ENCODE data around the gene TAF11L10. TPM values are rescaled to one million over a fixed set of nuclear protein-coding genes. Genes with fewer than 3 reads are reported as not detected.
"Not testable (repeated sequence)": the region's sequence is repeated elsewhere in the genome, so short reads cannot be mapped to it uniquely, and the experiment has no call there.

The TAF11L10 gene
- not detected in 2 replicates for total RNA-seq (2014; rRNA removed; shearing (Covaris generic))

- not testable (repeated sequence) for H3K27me3 ChIP-seq (ENCODE audit: control insufficient read depth, insufficient read depth, low read length); H3K4me3 ChIP-seq (ENCODE audit: insufficient read depth, low read depth, low read length); DNase-seq; H3K36me3 ChIP-seq (replicated peaks; ENCODE audit: control insufficient read depth, insufficient read depth, low read length)
Observed at GRCh38 chr5:17597728-17598127, at the start of gene TAF11L10. TAF11L10 (minus strand) TSS chr5:17597828.

GRCh38 chr5:17634160-17634559 lies 36.5 kb upstream of the TAF11L10 start, which contains the start of gene TAF11L14:
TAF11L14 (plus strand) TSS chr5:17634460.
- no peak for DNase-seq
- H3K27me3 ChIP-seq (ENCODE audit: control insufficient read depth, insufficient read depth, low read length) = no peaks in the 10 kb centered on the region
- no peak within 1 kb of the TSS for H3K4me3 ChIP-seq (ENCODE audit: insufficient read depth, low read depth, low read length)
- no peaks in the 10 kb centered on the region for H3K36me3 ChIP-seq (replicated peaks; ENCODE audit: control insufficient read depth, insufficient read depth, low read length)

GRCh38 chr5:17631788-17632187 lies 34.2 kb upstream of the TAF11L10 start, which contains the start of gene TAF11L13:
TAF11L13 (plus strand) TSS chr5:17632088.
- not testable (repeated sequence) for H3K4me3 ChIP-seq (ENCODE audit: insufficient read depth, low read depth, low read length); H3K27me3 ChIP-seq (ENCODE audit: control insufficient read depth, insufficient read depth, low read length); H3K36me3 ChIP-seq (replicated peaks; ENCODE audit: control insufficient read depth, insufficient read depth, low read length); DNase-seq

GRCh38 chr5:17625686-17626085 lies 28.1 kb upstream of the TAF11L10 start:
- no peaks in the 10 kb centered on the region for H3K36me3 ChIP-seq (replicated peaks; ENCODE audit: control insufficient read depth, insufficient read depth, low read length)
- H3K27me3 ChIP-seq (ENCODE audit: control insufficient read depth, insufficient read depth, low read length) = no peaks in the 10 kb centered on the region
- H3K4me3 ChIP-seq (ENCODE audit: insufficient read depth, low read depth, low read length) = no peak overlapping the region
- no peak for DNase-seq

DNA sequence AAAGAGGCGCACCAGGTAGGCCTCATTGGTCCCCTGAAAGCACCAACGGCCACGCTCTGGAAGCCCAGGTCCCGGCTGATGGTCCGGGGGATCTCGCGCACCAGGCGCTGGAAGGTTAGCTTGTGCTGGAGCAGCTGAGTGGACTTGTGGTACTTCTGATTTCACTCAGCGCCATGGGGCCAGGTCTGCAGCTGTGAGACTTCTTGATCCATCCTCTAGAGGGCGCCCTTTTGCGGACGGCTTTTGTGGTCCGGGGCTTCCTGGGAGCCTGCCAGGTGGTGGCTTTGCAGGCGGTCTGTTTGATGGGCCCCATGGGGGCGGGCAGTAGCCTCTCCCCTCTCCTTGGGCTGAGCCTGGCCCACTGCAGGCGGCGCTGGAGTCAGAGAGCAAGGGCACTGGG lies 23.0 kb upstream of the TAF11L10 start:
- Histone ChIP-seq H3K4me3 (ENCODE audit: insufficient read depth, low read depth, low read length) (no peak overlapping the region), H3K36me3 (replicated peaks; ENCODE audit: control insufficient read depth, insufficient read depth, low read length) (no peaks in the 10 kb centered on the region), H3K27me3 (ENCODE audit: control insufficient read depth, insufficient read depth, low read length) (no peaks in the 10 kb centered on the region)
- DNase-seq = peak; percentile 75

- H3K36me3 ChIP-seq (replicated peaks; ENCODE audit: control insufficient read depth, insufficient read depth, low read length) = no peaks in the 10 kb centered on the region
- no peak overlapping the region for H3K4me3 ChIP-seq (ENCODE audit: insufficient read depth, low read depth, low read length)
- DNase-seq = no peak
- no peaks in the 10 kb centered on the region for H3K27me3 ChIP-seq (ENCODE audit: control insufficient read depth, insufficient read depth, low read length)
Observed at GRCh38 chr5:17619354-17619753, 21.7 kb upstream of the TAF11L10 start.

- no peak for DNase-seq
- Histone ChIP-seq H3K27me3 (ENCODE audit: control insufficient read depth, insufficient read depth, low read length) (no peaks in the 10 kb centered on the region), H3K4me3 (ENCODE audit: insufficient read depth, low read depth, low read length) (no peak overlapping the region)
Observed at GRCh38 chr5:17614872-17615605, 17.4 kb upstream of the TAF11L10 start.

DNA sequence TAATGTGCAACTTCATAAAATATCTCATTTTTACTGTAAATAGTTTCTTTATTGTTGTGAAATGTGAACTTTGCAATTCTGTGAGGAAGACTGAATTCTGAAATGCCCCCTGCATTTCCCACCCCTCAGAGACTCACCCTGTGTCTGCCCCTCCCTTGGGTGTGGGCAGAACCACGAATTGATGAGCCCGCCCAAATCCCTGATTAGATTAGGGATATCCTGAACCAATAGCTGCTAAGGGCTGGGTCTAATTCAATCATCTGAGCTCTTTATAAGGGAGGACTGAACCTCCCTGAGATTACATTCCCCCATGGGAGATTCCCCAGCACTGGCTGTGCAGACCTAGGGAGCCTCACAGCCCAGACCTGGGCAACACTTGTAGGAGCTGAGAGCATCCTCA lies 12.5 kb upstream of the TAF11L10 start, which contains the start of gene TAF11L12:
TAF11L12 (plus strand) TSS at position 301 of the 400 bp plus-strand sequence.
- H3K4me3 ChIP-seq (ENCODE audit: insufficient read depth, low read depth, low read length); H3K27me3 ChIP-seq (ENCODE audit: control insufficient read depth, insufficient read depth, low read length); DNase-seq: not testable (repeated sequence)

More at GRCh38 chr5:17614872-17615605, 17.4 kb upstream of the TAF11L10 start:
- no peaks in the 10 kb centered on the region for H3K36me3 ChIP-seq (replicated peaks; ENCODE audit: control insufficient read depth, insufficient read depth, low read length)

GRCh38 chr5:17607461-17607860 lies 9.8 kb upstream of the TAF11L10 start:
- not testable (repeated sequence) for H3K27me3 ChIP-seq (ENCODE audit: control insufficient read depth, insufficient read depth, low read length); H3K4me3 ChIP-seq (ENCODE audit: insufficient read depth, low read depth, low read length); H3K36me3 ChIP-seq (replicated peaks; ENCODE audit: control insufficient read depth, insufficient read depth, low read length); DNase-seq

More for the DNA sequence above, 12.5 kb upstream of the TAF11L10 start, which contains the start of gene TAF11L12:
- H3K36me3 ChIP-seq (replicated peaks; ENCODE audit: control insufficient read depth, insufficient read depth, low read length) = not testable (repeated sequence)

- DNase-seq = no peak
- Histone ChIP-seq H3K36me3 (replicated peaks; ENCODE audit: control insufficient read depth, insufficient read depth, low read length) (no peaks in the 10 kb centered on the region), H3K4me3 (ENCODE audit: insufficient read depth, low read depth, low read length) (no peak overlapping the region), H3K27me3 (ENCODE audit: control insufficient read depth, insufficient read depth, low read length) (no peaks in the 10 kb centered on the region)
Observed at GRCh38 chr5:17604951-17605350, 7.3 kb upstream of the TAF11L10 start.

DNA sequence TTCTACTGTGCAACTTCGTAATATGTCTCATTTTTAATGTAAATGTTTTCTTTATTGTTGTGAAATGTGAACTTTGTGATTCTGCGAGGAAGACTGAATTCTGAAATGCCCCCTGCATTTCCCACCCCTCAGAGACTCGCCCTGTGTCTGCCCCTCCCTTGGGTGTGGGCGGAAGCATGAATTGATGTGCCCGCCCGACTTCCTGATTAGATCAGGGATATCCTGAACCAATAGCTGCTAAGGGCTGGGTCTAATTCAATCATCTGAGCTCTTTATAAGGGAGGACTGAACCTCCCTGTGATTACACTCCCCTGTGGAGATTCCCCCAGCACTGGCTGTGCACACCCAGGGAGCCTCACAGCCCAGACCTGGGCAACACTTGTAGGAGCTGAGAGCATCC lies 6.3 kb upstream of the TAF11L10 start, which contains the start of gene TAF11L11:
TAF11L11 (plus strand) TSS at position 304 of the 400 bp plus-strand sequence.
- not testable (repeated sequence) for H3K27me3 ChIP-seq (ENCODE audit: control insufficient read depth, insufficient read depth, low read length); DNase-seq; H3K4me3 ChIP-seq (ENCODE audit: insufficient read depth, low read depth, low read length); H3K36me3 ChIP-seq (replicated peaks; ENCODE audit: control insufficient read depth, insufficient read depth, low read length)

- not testable (repeated sequence) for DNase-seq; H3K4me3 ChIP-seq (ENCODE audit: insufficient read depth, low read depth, low read length); H3K27me3 ChIP-seq (ENCODE audit: control insufficient read depth, insufficient read depth, low read length); H3K36me3 ChIP-seq (replicated peaks; ENCODE audit: control insufficient read depth, insufficient read depth, low read length)
Observed at GRCh38 chr5:17594255-17594654, 3.4 kb downstream of the TAF11L10 start, which contains the start of gene TAF11L9. TAF11L9 (minus strand) TSS chr5:17594394.

DNA sequence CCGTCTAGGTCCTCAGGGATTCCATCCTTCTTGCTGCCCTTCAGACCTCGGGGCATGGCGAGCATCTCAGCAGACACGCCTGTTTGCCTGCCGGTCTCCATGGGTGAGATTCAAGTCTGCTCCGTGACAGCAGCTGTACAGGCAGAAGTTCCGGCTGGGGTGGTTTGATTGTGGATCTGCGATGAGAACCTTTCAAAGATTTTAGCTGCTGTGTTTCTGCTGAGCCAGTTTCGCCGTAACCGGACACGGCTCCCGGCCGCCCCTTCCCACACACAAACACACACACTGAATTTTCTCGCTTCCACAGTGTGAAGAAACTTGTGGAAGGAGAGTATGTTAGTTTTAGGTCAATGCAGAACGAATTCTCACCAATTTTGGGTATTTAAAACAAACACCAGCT lies 6.8 kb downstream of the TAF11L10 start, which contains the start of gene TAF11L8:
TAF11L8 (minus strand) TSS at position 101 of the 400 bp plus-strand sequence.
- not testable (repeated sequence) for DNase-seq; H3K4me3 ChIP-seq (ENCODE audit: insufficient read depth, low read depth, low read length); H3K27me3 ChIP-seq (ENCODE audit: control insufficient read depth, insufficient read depth, low read length); H3K36me3 ChIP-seq (replicated peaks; ENCODE audit: control insufficient read depth, insufficient read depth, low read length)

DNA sequence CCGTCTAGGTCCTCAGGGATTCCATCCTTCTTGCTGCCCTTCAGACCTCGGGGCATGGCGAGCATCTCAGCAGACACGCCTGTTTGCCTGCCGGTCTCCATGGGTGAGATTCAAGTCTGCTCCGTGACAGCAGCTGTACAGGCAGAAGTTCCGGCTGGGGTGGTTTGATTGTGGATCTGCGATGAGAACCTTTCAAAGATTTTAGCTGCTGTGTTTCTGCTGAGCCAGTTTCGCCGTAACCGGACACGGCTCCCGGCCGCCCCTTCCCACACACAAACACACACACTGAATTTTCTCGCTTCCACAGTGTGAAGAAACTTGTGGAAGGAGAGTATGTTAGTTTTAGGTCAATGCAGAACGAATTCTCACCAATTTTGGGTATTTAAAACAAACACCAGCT lies 12.0 kb downstream of the TAF11L10 start, which contains the start of gene TAF11L7:
TAF11L7 (minus strand) TSS at position 101 of the 400 bp plus-strand sequence.
- DNase-seq; H3K27me3 ChIP-seq (ENCODE audit: control insufficient read depth, insufficient read depth, low read length); H3K36me3 ChIP-seq (replicated peaks; ENCODE audit: control insufficient read depth, insufficient read depth, low read length); H3K4me3 ChIP-seq (ENCODE audit: insufficient read depth, low read depth, low read length): not testable (repeated sequence)

Measured in H7 (cell line).